A673 (cell line): ENCODE data around the gene GNAS.

Experiments used
- EZH2 ChIP-seq: fragments of 200-600 bp; sonication (generic); IDR thresholded peaks from 2 replicates; pipeline ENCODE4 v1.6.1; 2017; ENCODE audit warnings: borderline replicate concordance, low read depth, mild to moderate bottlenecking, mixed read lengths, antibody characterized with exemption, low read length; ENCODE audit not compliant: poor library complexity, severe bottlenecking
- TF ChIP-seq, protein P1 (sequence below): fragments of 300-800, 200-600 bp; sonication (generic); conservative IDR thresholded peaks from 2 replicates; pipeline ENCODE4 v1.5.1; 2017; ENCODE audit warnings: low read depth, mild to moderate bottlenecking, antibody characterized with exemption, low read length, moderate library complexity, mixed read lengths

DNA sequence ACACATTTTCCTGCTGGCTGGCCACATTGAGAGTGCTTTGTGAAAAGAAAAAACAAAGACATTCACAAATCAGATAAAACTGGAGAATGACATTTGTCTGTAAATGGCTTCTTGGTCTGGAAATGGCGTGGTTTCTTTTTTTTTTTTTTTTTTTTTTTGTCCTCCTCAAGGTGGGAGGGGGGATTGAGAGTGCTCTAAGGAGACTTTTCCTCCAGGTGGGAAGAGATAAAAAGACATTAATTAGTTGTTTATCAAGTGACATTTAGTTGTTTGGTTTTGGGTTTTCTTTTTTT lies 40.4 kb downstream of the GNAS start:
- TF ChIP-seq, protein P1, sequence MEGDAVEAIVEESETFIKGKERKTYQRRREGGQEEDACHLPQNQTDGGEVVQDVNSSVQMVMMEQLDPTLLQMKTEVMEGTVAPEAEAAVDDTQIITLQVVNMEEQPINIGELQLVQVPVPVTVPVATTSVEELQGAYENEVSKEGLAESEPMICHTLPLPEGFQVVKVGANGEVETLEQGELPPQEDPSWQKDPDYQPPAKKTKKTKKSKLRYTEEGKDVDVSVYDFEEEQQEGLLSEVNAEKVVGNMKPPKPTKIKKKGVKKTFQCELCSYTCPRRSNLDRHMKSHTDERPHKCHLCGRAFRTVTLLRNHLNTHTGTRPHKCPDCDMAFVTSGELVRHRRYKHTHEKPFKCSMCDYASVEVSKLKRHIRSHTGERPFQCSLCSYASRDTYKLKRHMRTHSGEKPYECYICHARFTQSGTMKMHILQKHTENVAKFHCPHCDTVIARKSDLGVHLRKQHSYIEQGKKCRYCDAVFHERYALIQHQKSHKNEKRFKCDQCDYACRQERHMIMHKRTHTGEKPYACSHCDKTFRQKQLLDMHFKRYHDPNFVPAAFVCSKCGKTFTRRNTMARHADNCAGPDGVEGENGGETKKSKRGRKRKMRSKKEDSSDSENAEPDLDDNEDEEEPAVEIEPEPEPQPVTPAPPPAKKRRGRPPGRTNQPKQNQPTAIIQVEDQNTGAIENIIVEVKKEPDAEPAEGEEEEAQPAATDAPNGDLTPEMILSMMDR = no peak
- no peak for TF ChIP-seq EZH2
